ENCODE results near the gene CD2BP2. TPM values are rescaled to one million over a fixed set of nuclear protein-coding genes. Genes with fewer than 3 reads are reported as not detected.
A peak's percentile ranks its signal among the peaks of the same experiment; 100 is the strongest.
"Not testable (repeated sequence)": the region's sequence is repeated elsewhere in the genome, so short reads cannot be mapped to it uniquely, and the experiment has no call there.

CD2BP2 gene
- polyA plus RNA-seq, 10 donors: 28.4 to 43.0 (median 33.1) TPM

DNA sequence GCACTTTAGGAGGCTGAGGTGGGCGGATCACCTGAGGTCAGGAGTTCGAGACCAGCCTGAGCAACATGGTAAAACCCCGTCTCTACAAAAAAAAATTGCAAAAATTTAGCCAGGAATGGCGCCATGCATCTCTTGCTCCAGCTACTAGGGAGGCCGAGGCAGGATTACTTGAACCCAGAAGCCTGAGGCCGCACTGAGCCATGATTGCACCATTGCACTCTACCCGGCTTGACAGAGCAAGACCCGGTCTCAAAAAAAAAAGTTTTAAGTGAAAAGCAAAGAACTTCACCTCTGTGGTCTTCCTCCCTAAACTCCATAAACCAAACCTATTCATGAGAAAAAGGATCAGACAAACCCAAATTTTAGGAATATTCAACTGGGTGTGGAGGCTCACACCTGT is 7.0 kb downstream of the CD2BP2 start:
- DNase-seq: no peak

DNA sequence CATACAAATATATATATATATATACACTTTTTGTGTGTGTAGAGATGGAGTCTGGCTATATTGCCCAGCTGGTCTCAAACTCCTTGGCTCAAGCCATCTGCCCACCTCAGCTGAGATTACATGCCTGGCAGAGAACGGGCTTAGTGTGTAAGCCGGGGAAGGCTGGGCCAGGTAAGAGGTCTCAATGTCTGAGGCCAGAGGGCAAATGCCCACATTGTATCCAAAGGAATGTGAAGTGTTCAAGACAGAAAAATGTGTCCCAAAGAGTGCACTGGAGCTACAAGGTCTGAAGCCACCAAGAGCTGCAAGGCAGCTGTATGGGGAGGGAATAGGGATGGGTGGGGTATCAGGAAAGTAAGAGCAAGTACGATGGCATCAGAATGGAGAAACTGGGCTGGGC is 8.8 kb downstream of the CD2BP2 start:
- DNase-seq: no peak

DNA sequence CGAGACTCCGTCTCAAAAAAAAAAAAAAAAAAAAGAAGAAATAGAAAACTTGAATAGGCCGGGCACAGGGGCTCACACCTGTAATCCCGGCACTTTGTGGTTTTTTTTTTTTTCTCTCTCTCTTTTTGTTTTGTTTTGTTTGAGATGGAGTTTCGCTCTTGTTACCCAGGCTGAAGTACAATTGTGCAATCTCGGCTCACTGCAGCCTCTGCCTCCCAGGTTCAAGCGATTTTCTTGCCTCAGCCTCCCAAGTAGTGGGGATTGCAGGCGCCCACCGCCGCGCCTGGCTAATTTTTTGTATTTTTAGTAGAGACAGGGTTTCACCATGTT is 11.7 kb downstream of the CD2BP2 start:
- DNase-seq: not testable (repeated sequence)

DNA sequence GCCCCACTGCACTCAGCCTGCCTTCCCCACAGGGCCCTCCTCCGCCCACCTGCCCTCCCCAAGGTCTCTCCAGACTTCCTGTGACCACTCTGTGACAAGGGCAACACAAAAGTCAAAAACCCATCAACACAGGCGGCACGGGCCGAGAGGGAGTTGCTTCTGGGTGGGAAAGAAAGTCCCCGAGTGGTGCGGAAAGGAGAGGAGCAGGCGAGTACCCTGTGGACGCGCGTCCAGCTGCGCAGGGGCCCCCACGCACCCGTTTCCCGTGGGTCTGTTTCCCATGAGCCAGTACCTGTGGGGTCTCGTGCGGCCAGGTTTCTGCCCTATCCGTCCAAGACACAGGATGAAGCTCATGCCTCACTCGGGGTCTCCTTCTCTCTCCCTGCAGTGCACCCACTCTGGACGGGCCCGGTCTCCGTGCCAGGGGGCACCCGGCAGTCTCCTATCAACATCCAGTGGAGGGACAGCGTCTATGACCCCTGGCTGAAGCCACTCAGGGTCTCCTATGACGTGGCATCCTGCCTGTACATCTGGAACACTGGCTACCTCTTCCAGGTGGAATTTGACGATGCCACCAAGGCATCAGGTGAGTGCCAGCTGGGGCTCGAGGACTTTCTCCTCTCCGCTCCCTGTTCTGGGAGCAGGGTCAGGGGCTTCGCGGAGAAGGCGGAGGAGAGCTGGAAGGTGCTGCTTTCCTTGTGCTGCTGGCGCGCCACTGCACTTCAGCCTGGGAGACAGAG is 12.2 kb downstream of the CD2BP2 start:
- no peak for DNase-seq

DNA sequence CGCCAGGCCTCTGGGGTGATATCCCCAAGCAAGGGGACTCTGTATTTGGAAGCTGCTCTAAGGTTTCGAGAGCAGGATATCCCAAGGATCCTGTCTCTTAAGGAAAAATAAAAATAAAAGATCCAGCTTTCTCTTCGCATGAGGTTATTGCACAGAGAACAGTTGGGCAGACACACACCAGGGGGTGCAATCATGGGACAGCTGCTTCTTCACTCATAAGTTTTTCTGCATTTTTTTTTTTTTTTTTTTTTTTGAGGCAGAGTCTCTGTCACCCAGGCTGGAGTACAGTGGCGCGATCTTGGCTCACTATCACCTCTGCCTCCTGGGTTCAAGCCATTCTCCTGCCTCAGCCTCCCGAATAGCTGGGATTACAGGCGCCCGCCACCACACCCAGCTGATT is 13.1 kb downstream of the CD2BP2 start:
- not testable (repeated sequence) for DNase-seq

DNA sequence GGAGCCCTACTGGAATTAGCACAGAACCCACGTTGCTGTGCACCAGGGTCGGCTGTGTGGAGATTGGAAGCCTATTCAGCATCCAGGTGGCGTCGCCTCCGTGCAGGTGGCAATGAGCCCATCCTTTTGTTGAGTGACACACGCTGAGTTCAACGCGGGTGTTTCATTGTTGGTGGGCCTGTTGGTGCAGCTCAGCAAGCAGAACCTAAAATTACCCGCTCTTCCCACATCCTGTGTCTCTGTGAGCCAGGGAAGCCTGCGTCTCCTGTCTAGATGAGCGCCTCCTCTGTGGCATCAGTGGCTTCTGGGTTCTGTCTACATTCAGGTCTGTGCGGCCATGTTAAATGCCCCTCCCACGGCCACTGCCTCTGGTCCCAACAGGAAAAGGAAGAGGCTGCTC is 14.5 kb downstream of the CD2BP2 start:
- DNase-seq: no peak

DNA sequence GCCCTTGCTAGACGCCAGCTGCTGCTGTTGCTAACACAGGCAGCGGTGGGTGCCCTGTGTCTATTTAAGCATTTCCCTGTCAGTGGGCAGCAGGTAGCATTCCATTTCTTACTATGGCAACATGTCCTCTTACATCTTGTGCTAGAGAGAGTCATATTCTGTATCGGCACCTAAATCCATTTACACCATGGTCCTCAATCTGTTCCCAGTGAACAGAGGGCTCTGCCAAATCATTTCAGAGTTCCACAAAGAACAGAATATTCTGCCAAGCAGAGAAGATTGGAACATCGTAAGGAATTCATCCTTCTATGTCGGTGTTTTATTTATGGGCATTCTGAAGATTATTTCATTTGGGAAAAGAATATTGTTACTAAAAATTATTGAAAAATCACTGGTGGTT is 16.4 kb downstream of the CD2BP2 start:
- not testable (repeated sequence) for DNase-seq

DNA sequence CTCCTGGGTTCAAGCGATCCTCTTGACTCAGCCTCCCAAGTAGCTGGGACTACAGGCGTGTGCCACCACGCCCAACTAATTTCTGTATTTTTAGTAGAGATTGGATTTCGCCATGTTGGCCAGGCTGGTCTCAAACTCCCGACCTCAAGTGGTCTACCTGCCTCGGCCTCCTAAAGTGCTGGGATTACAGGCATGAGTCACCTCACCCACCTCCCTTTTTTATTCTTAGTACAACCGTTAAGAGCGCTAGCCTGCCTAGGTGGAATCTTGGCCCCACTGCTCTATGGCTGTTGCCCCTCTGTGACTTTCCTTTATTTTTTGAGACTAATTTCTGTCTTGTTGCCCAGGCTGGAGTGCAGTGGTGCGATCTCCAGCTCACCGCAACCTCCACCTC is 17.1 kb downstream of the CD2BP2 start:
- DNase-seq: not testable (repeated sequence)

DNA sequence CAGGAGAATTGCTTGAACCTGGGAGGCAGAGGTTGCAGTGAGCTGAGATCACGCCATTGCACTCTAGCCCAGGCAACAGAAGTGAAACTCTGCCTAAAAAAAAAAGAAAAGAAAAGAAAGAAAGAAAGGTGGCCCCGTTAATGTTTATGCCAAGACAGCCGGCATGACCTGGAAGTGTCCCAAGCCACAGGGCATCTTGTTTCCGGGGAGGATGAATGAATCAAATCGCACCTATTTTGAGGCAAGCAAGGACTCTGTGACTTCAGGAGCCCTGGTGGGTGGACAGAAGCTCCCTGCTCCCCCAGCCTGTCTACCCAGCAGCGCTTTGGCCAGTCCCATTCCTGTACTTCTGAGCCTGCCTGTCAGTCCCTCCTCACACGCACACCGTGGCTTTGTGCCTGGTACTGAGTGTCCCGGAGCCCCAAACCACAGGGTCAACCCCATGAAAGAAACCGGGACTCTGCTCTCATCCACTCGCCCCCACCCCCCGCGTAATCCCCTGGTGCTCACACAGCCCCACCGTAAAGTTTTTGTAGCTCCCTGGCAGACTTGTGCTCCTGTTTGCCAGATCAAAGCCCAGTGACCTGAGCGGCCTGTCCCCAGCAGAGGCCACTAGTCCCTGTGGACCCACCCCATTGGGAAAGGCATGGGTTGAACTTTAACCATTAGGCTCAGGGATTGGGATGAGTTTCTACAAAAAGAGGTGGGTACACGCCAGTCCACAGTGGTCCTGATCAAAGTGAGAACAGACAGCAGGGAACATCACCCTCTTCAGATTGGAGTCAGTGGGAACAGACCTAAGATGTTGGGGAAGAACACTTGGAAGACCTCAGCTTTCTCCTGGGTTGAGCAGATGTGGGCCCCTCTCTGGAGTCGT is 19.3 kb downstream of the CD2BP2 start:
- DNase-seq: no peak

DNA sequence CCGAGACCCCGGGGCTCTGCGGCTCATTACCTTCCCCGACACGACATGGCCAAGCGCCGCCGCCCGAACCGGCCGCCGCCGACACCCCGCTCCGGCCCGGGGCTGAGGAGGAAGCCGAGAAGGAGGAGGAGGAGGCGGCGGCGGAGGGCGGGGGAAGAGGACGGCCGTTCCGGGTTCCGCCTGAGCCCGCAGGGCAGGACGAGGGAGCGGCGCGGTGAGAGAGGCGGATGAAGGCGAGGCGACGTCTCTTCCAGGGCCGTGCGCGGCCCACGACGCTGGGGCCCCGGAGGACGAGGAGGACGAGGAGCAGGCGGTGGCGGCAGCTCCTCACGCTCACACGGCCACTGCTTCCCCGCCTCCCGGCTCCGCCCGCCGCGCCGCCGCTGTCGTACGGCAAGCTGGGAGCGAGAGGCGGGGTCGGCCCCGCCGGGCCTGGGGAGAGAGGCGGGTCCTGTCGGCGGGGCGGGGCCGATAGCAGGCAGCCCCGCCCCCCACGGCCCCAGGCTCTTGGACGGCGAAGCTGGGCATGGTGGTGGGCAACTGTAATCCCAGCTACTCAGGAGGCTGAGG is 20.0 kb downstream of the CD2BP2 start:
- peak; percentile 67 to 95 (median 69) for DNase-seq

DNA sequence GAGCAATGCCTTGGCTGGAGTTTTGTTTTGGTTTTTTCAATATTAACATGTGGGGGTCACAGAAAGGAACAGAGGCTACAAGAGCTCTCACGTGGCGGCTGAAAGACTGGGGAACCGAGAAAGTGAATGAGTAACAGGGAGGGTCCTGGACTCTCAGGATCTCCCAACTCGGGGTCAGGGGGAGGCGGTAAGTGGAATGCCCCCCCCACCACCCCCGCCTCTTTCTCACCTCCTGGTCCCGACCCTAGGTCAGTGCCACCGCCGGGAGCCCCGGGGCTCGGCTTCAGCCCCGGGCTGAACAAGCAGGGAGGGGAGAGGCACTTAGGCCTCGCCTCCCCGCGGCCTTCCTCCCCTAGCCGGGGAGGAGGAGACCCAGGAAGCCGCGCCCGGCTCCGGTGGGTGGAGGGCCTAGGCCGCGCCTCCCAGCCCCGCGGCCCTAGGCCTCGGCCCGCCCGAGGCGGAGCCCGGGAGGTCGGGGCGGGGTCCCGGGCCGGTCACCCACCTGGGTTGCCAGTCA is 20.6 kb downstream of the CD2BP2 start:
- DNase-seq: peak; percentile 77 to 90 (median 83)

DNA sequence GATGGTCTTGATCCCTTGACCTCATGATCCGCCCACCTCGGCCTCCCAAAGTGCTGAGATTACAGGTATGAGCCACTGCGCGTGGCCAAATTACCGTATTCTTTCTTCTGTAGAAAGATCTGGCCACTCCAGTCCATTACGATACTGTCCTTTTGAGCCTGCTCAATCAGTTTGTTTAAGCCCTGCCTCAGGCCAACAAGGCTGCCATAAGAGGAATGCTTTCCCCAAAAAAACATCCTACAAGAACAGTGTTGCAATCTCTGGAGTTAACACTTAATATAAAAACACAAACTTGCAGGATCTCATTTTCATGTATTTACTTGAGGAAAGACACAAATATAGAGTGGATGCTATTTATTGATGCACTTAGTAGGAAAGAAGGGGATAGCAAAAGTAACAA is 30.9 kb downstream of the CD2BP2 start:
- DNase-seq: not testable (repeated sequence)

DNA sequence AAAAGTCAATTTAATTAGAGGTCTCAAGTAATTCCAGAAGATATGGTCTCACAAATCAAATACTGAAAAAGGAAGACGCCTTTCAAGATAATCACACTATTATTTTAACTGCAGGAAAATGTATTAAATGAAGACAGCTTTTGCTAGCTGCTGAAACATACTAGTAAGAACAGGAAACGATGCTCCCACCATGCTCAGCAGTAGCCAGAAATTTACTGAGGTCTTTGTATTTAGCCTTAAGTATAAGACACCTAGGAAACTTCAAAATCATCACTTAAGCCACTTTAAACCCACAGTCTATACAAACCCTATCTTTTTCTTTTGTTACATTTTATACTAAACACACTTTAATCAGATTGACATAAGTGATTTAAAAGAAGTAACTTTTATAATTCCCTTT is 36.5 kb downstream of the CD2BP2 start:
- DNase-seq: not testable (repeated sequence)

DNA sequence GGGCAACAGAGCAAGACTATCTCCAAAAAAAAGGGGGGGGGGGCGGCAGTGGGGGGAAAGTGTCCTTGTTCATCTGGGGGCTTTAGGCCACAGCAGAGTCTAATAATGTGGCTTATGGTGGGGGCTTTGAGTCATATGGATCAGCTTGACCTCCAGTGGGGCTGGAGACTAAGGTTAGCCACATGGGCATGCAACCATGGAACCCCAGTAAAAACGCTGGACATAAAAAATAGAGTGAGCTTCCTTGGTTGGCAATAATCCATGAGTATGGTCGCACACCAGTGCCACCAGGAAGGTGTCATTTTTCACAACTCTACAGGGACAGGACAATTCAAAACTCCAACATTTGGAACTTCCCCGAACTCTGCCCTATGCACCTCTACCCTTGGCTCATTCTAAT is 44.2 kb downstream of the CD2BP2 start:
- not testable (repeated sequence) for DNase-seq

DNA sequence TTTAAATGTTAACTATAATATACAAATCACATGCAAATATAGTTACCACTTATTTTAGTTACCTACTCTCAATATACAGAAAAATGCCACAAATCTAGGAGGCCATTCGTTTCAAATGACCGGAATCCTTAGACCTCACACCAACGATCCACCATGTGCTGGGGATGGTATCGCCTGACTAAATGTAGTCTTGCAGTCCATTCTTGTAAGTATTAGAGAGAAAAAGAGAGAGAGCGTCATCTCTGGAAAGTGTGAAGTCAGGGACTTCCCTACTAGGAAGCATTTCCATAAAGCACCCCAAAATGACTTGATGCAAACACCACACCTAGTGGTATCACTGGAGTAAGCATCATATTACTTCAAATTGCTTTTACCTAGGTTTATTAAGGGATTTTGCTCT is 45.9 kb downstream of the CD2BP2 start:
- not testable (repeated sequence) for DNase-seq

Other genes with a start within 250 kb of the CD2BP2 start
- 1 to 10 TPM; 3.9 to 9.5 (median 5.3) TPM for gene GDPD3, start 241.8 kb downstream of the CD2BP2 start, polyA plus RNA-seq (ENCODE audit: insufficient read length in 10 of 10)
- 10 to 100 TPM; 35.8 to 50.2 (median 44.2) TPM for gene MAPK3, start 232.1 kb downstream of the CD2BP2 start, polyA plus RNA-seq (ENCODE audit: insufficient read length in 10 of 10)
- gene CORO1A, start 171.7 kb downstream of the CD2BP2 start, polyA plus RNA-seq (ENCODE audit: insufficient read length in 10 of 10): 10 to 100 TPM; 10.2 to 65.9 (median 16.0) TPM
- 10 to 100 TPM; 14.1 to 35.4 (median 23.4) TPM for gene BOLA2B, start 161.6 kb downstream of the CD2BP2 start, polyA plus RNA-seq (ENCODE audit: insufficient read length in 10 of 10)
- gene SLX1A, start 161.4 kb downstream of the CD2BP2 start, polyA plus RNA-seq (ENCODE audit: insufficient read length in 10 of 10): 10 to 100 TPM; 10.4 to 24.7 (median 15.7) TPM
- gene SULT1A3, start 156.1 kb downstream of the CD2BP2 start, polyA plus RNA-seq (ENCODE audit: insufficient read length in 10 of 10): 1 to 10 TPM; 1.5 to 6.4 (median 2.9) TPM
- gene NPIPB13, start 106.8 kb downstream of the CD2BP2 start, polyA plus RNA-seq (ENCODE audit: insufficient read length in 10 of 10): 10 to 100 TPM in 4 of 10 donors, 1 to 10 TPM in 6; 1.9 to 29.3 (median 4.3) TPM
- gene TBC1D10B, start 15.2 kb upstream of the CD2BP2 start, polyA plus RNA-seq (ENCODE audit: insufficient read length in 10 of 10): 10 to 100 TPM; 26.6 to 33.6 (median 29.4) TPM
- gene MYL11, start 19.5 kb upstream of the CD2BP2 start, polyA plus RNA-seq (ENCODE audit: insufficient read length in 10 of 10): 1,000 to 10,000 TPM; 4,606 to 8,402 (median 7,909) TPM
- 1 to 10 TPM in 9 of 10 donors, under 1 TPM in 1; 0.94 to 9.0 (median 3.0) TPM for gene SEPTIN1, start 27.3 kb upstream of the CD2BP2 start, polyA plus RNA-seq (ENCODE audit: insufficient read length in 10 of 10)
- 1 to 10 TPM; 4.8 to 8.4 (median 5.9) TPM for gene ZNF48, start 40.1 kb upstream of the CD2BP2 start, polyA plus RNA-seq (ENCODE audit: insufficient read length in 10 of 10)
- 1 to 10 TPM; 3.0 to 7.0 (median 4.0) TPM for gene ZNF771, start 52.3 kb upstream of the CD2BP2 start, polyA plus RNA-seq (ENCODE audit: insufficient read length in 10 of 10)
- gene DCTPP1, start 74.7 kb upstream of the CD2BP2 start, polyA plus RNA-seq (ENCODE audit: insufficient read length in 10 of 10): 10 to 100 TPM; 22.9 to 38.5 (median 27.9) TPM
- gene SEPHS2, start 90.6 kb upstream of the CD2BP2 start, polyA plus RNA-seq (ENCODE audit: insufficient read length in 10 of 10): 10 to 100 TPM; 14.1 to 22.6 (median 15.9) TPM
- 1 to 10 TPM; 1.5 to 8.7 (median 2.7) TPM for gene ITGAL, start 117.4 kb upstream of the CD2BP2 start, polyA plus RNA-seq (ENCODE audit: insufficient read length in 10 of 10)
- gene ZNF768, start 171.3 kb upstream of the CD2BP2 start, polyA plus RNA-seq (ENCODE audit: insufficient read length in 10 of 10): 10 to 100 TPM; 22.7 to 31.9 (median 25.3) TPM
- 1 to 10 TPM; 5.7 to 7.6 (median 6.6) TPM for gene ZNF747, start 179.6 kb upstream of the CD2BP2 start, polyA plus RNA-seq (ENCODE audit: insufficient read length in 10 of 10)
- gene ZNF764, start 203.1 kb upstream of the CD2BP2 start, polyA plus RNA-seq (ENCODE audit: insufficient read length in 10 of 10): 1 to 10 TPM; 5.6 to 8.5 (median 6.3) TPM
- 10 to 100 TPM in 1 of 10 donors, 1 to 10 TPM in 9; 5.9 to 10.1 (median 8.1) TPM for gene ZNF688, start 216.4 kb upstream of the CD2BP2 start, polyA plus RNA-seq (ENCODE audit: insufficient read length in 10 of 10)
- gene ZNF785, start 230.4 kb upstream of the CD2BP2 start, polyA plus RNA-seq (ENCODE audit: insufficient read length in 10 of 10): 10 to 100 TPM in 8 of 10 donors, 1 to 10 TPM in 2; 8.2 to 16.8 (median 11.7) TPM